LHCN-M2 (cell line): ENCODE data around the gene SCO1. TPM values are rescaled to one million over a fixed set of nuclear protein-coding genes. Genes with fewer than 3 reads are reported as not detected.

Experiments
- DNase-seq: peaks from one replicate; pipeline ENCODE4 v3.0.0-alpha.2; 2012; ENCODE audit warnings: low read depth
- total RNA-seq: library from RNA; depleted of rRNA; stranded (reverse); fragments of >200 nt; gene quantifications from 2 replicates; pipeline ENCODE4 v1.2.3, GENCODE V29; 2014

The SCO1 gene
- total RNA-seq, 1 experiment from 2014 or later = 37.0 TPM

DNA sequence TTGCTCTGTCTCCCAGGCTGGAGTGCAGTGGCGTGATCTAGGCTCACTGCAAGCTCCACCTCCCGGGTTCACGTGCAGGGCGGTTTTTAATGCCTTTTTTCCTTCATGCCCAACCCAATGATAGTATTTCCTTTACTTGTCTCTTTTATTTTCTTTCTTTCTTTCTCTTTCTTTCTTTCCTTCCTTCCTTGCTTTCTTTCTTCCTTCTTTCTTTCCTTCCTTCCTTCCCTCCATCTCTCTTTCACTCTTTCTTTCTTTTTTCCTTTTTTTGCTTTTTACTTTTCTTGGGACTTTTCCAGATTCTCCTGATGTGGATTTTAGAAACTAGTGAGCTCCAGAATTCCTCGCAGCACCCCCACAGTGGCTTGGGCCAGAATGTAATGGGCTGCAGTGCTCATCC lies 43.3 kb downstream of the SCO1 start:
- DNase-seq = no peak

- DNase-seq = no peak
Observed at GRCh38 chr17:10652984-10653659, 44.2 kb downstream of the SCO1 start.

DNA sequence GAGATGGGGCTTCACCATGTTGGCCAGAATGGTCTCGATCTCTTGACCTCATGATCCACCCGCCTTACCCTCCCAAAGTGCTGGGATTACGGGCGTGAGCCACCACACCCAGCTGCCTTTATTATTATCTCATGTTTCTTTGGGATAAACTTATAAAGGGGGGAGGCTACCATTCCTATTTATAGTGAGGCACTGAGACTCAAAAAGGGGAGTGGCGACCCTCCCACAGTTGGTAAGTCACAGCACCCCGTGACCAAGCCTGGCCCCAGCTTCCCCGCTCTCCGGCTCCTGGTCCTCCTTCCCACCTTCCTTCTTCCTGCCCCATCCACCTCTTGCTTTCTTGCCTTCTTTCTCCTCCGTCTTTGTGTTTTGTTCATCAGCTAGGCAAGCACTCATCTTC lies 45.4 kb downstream of the SCO1 start:
- DNase-seq = no peak

DNA sequence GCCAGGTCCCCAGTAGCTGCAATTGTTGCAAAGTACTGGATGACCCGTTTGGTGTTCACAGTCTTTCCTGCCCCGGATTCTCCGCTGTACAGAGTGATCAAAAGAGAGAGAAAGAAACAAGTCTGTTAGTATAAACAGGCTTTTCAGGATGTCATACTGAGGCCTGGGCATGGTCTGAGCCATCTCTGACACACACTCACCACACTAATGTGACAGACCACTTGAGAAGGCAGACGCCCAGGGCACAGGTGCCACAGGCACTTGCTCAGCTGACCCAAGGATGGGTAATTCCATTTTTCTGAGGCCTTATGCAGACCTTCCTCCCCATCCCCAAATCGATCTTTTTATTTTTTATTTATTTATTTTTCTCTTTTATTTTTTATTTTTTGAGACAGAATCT lies 47.7 kb downstream of the SCO1 start:
- no peak for DNase-seq

DNA sequence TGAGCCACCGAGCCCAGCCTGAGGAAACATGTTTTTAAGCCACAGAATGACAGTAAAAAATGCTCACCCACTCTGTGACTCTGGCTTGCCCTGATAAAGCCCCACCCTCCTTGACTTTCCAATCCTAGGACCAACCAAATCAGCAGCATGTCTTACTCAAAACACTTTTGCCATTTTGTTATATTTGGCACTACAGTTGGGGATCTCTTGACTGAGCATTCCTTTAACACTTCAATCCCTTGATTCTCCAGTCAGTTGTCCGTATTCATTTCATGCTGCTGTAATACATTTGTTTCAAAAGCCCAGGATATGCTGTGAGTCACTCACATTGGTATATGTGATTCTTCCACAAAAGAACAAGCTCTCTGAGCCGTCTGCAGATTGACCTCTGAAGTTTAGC lies 48.4 kb downstream of the SCO1 start:
- DNase-seq = peak; percentile 60

- no peak for DNase-seq
Observed at GRCh38 chr17:10648381-10648780, 49.0 kb downstream of the SCO1 start.

- peak; percentile 58 for DNase-seq
Observed at GRCh38 chr17:10646392-10646990, 50.8 kb downstream of the SCO1 start.

GRCh38 chr17:10640475-10640874 lies 56.9 kb downstream of the SCO1 start:
- peak; percentile 28 for DNase-seq

GRCh38 chr17:10638151-10638550 lies 59.2 kb downstream of the SCO1 start:
- no peak for DNase-seq

GRCh38 chr17:10635290-10635689 lies 62.0 kb downstream of the SCO1 start:
- no peak for DNase-seq

- DNase-seq = no peak
Observed at GRCh38 chr17:10633738-10634379, 63.5 kb downstream of the SCO1 start.

- DNase-seq = no peak
Observed at GRCh38 chr17:10631701-10632100, 65.6 kb downstream of the SCO1 start.

DNA sequence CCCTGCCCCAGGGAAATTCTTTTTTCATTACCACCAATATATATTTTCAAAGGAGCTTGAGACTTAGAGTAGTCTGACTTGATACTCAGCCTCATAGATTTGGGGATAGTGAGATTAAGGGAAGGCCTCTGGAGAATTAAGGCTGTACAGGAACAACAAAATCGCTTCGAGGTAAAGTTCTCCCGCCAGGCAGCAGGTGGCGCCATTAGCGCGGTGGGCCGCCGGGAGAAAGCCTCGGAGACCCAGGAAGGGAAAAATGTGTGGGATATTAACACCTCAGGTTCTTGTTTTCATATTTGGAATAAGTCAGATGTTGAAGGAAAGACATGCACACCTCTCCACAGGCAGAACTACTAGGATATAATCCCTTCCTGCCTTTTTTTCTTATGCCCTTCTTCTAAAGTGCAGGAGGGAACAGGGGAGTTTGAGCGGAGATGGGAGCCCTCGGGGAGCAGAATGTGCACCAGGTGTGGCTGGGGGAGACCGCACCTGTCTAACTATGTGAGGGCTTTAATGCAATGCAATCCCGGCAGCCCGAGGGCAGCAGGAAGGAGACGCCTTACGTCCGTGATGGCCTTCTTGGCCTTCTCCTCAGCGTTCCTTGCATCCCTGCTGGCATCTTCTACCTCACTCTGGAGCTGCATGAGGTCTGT lies 66.2 kb downstream of the SCO1 start:
- peak; percentile 15 for DNase-seq

DNA sequence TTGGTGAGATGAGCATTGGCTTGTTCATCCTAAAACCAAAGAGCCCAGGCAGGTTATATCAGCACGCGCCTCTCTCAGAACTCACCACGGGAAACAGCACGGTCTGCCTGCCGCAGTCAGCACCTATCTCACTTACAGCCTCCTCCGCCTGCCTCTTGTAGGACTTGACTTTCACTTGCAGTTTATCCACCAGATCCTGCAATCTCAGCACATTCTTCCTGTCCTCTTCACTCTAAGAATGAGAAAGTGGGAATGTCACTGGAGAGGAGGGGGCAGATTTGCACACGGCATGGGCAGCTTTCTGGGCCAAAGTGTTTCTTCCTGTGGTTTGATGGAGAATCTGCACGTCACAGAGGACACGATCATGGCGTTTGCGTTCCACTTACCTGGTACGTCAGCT lies 67.6 kb downstream of the SCO1 start:
- DNase-seq = no peak

GRCh38 chr17:10628756-10629155 lies 68.6 kb downstream of the SCO1 start:
- no peak for DNase-seq

DNA sequence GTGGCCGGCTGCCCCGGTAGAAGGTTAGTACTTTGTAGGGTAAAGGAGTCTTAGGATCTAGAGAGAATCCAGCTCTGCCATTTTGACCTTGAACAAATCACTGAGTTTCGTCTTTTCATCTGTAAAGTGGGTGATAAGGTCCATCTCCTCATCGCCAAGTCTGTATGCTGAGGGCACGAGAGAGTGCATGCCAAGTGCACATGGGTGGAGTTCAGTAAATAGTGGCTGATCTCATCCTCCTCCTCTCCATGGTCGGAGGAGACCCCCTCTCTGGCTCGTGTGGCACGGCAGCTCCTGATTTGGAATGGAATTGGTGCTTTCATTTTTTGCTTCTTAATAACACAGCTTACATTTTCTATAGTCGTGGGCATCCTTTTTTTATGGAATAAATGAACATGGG lies 70.9 kb downstream of the SCO1 start:
- no peak for DNase-seq

DNA sequence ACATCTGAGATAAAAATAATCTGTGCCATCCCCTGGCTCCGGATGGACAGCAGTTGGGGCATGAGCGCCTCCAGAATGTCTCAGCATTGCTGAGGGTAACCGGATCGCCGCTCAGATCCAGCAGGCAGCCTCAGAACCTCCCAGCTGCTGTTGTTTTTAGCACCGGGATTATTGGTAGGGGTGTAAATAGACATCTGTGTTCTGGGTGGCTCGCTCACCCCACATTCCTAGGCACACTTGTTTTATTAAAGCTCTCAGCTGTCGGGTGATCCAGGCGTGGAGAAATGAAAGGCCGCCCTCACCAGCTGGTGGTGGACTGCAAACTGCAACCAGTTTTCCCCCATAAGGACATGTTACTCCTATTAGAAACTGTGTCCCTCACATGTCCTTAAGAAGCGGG lies 72.4 kb downstream of the SCO1 start:
- no peak for DNase-seq

DNA sequence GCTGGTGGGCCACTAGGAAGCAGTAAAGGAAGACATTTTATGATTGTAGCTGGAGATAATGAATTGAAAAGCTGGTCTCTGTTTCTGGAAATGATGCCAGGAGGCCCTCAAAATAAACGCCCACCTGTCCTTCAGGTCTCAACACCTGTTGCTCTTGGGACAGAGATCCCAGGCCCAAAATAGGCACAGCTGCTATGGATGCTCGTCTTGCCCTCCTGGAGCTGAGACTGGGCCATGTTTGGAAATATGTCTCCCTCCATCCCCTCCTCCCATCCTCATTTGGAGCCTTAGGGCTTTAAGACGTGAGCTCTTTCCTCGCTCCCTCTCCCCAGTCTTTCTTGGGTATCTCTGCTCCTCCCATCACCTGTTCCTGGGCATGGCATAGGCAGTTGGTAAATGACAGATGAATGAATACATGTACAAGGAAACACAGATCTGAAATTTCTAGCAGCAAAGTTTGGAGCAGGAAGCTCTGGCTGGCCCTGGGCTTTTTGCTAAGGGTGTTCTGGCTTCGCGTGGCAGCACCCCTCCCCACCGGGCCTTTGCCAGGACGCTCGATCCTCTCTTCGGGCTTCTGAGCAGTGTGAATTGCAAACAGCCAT lies 73.5 kb downstream of the SCO1 start:
- no peak for DNase-seq

- no peak for DNase-seq
Observed at GRCh38 chr17:10622617-10623485, 74.5 kb downstream of the SCO1 start.
